HG03469 (cell line): Measurements from ENCODE around the gene MRPL34.

Experiments used
- ATAC-seq: cut with Tn5 transposase; IDR thresholded peaks from one replicate; pipeline ENCODE4 v1.9.1; 2021; ENCODE audit warnings: mild to moderate bottlenecking, moderate library complexity, moderate number of reproducible peaks; ENCODE audit not compliant: unreplicated experiment

Gene MRPL34

DNA sequence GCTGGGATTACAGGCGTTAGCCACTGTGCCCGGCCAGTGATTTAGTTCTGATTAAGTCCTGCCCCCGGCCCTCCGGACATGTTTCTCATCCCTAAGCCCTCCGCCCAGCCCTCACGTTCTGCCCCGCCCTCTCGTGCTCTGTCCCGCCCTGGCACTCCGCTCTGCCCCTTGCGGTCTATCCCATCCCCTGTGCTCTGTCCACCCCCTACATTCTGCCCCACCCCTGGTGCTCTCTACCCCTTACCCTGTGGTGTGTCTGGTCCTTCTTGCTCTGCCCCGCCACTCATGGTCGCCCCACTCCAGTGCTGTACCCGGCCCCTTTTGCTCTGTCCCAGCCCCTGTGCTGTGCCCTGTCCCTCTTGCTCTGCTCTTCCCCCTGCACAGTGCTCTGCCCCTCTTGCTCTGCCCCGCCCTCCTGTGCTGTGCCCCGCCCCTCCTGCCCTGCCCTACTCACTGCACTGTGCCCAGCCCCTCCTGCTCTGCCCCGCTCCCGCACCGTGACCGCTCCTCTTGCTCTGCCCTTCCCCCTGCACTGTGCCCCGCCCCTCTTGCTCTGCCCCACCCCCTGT, 34.7 kb downstream of the MRPL34 start:
- no peak for ATAC-seq

- ATAC-seq = no peak
Observed at GRCh38 chr19:17340871-17341357, 35.2 kb downstream of the MRPL34 start.

GRCh38 chr19:17341386-17341785, 35.7 kb downstream of the MRPL34 start:
- ATAC-seq = no peak

DNA sequence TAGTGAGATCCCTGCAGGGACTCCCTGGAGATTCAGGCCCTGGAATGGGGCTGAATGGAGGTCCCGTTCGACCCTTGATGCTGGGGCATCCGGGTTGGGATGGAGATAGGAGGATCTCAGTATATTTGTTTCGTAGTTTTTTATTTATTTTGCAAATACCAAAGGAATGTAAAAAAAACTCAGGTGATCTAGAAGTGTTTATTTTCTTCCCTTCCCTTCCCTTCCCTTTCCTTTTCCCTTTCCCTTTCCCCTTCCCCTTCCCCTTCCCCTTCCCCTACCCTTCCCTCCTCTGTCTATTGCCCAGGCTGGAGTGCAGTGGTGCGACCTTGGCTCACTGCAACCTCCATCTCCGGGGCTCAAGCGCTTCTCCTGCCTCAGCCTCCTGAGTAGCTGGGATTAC, 36.2 kb downstream of the MRPL34 start:
- ATAC-seq = no peak

- ATAC-seq = no peak
Observed at GRCh38 chr19:17346109-17346671, 40.5 kb downstream of the MRPL34 start.

GRCh38 chr19:17347361-17347760, 41.7 kb downstream of the MRPL34 start:
- no peak for ATAC-seq

GRCh38 chr19:17347877-17348276, 42.2 kb downstream of the MRPL34 start:
- no peak for ATAC-seq

- no peak for ATAC-seq
Observed at GRCh38 chr19:17348700-17349099, 43.0 kb downstream of the MRPL34 start.

- ATAC-seq = no peak
Observed at GRCh38 chr19:17351815-17352435, 46.3 kb downstream of the MRPL34 start.

DNA sequence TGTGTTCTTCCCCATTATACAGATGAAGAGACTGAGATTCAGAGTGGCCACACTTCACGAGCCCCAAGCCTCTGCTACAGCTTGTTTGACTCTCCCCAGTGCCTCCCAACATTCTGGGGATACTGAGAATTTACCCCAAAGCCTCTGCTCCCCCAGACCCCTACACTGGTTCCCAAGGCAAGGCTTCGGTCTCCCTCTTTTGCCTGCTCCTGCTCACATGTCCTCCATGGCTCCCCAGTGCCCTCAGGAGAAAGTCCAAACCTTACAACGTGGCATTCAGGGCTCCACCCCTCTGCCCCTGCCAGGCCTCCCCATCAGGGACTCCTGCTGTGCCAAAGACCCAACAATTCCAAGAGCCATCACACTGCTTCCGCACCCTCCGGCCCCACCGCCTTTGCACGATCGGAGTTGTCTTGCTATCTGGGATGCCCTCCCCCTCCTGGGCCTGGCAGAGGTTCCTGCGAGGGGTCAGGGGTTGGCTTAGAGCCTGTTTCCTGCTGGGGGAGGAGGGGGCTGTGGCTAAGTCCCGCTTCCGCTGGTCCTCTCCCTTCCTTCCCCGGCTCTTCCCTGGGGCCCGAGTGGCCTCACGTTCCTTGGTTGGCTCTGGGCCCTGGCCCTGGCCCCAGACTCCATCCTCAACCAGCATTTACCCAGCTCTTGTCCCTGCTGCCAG, 47.1 kb downstream of the MRPL34 start:
- no peak for ATAC-seq

DNA sequence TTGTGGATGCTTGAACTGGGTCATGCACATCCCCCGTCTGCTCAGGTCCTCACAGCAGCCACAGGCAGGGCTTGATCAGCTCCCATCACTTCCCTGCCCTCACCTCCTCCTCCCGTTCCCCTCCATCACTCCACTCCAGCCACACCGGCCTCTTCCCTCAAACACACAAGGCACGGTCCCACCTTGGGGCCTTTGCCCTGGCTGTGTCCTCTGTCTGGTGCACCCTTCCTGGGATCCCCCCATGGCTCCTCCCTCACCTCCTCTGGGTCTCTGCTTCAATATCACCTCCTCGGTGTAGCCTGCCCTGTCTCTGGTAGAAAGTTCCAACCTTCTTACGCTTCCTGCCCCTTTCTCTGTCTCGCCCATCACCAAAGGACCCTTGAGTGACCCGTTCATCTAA, 47.7 kb downstream of the MRPL34 start:
- no peak for ATAC-seq
